ENCODE data around the gene PACRG. TPM values are rescaled to one million over a fixed set of nuclear protein-coding genes. Genes with fewer than 3 reads are reported as not detected.

PACRG gene
- polyA plus RNA-seq, 1 of the 3 experiments (the other 2 are of a cell fraction) = 0.56 TPM

- 43% methylated on average over 1 of the region's 1 CpG for WGBS (ENCODE audit: low lambda C conversion rate)
- Histone ChIP-seq H4K20me1 (ENCODE audit: insufficient read depth) (no peaks in the 10 kb centered on the region), H3K4me1 (ENCODE audit: control insufficient read depth in 1 of 2, insufficient read depth in 2 of 2, low read depth in 1 of 2, low read length in 1 of 2) (no peaks in the 10 kb centered on the region; a peak in 1 of 4 replicates), H3K4me3 (ENCODE audit: low read depth in 2 of 2, low read length in 1 of 2) (no peak overlapping the region), H3K4me2 (no peak overlapping the region), H3K9me3 (no peaks in the 10 kb centered on the region), H3K27ac (ENCODE audit: low read depth in 2 of 2, low read length in 1 of 2) (no peak overlapping the region), H3K36me3 (replicated peaks in 1 of 2; ENCODE audit: control insufficient read depth in 1 of 2, insufficient read depth in 2 of 2, low read length in 1 of 2) (no peaks in the 10 kb centered on the region), H3K27me3 (ENCODE audit: insufficient read depth) (no peaks in the 10 kb centered on the region), H3F3A (replicated peaks; ENCODE audit: insufficient read depth) (no peaks in the 10 kb centered on the region), H3K9ac (no peak overlapping the region), H2AFZ (ENCODE audit: low read depth) (no peak overlapping the region), H3K9me2 (no peaks in the 10 kb centered on the region), H3K79me2 (ENCODE audit: insufficient read depth) (no peaks in the 10 kb centered on the region)
- TF ChIP-seq RCOR1 (IDR thresholded peaks at IDR 0.05; ENCODE audit: low read length) (no peak), POLR2AphosphoS5 (IDR thresholded peaks at IDR 0.05; ENCODE audit: low read depth, low read length) (no peak), SIN3A (IDR thresholded peaks at IDR 0.05; ENCODE audit: borderline replicate concordance, low read depth, low read length) (no peak), EZH2phosphoT487 (IDR thresholded peaks at IDR 0.05; ENCODE audit: borderline replicate concordance, low read depth) (no peak), NFIC (IDR thresholded peaks at IDR 0.05; ENCODE audit: borderline replicate concordance) (no peak), MXI1 (IDR thresholded peaks at IDR 0.05; ENCODE audit: low read depth, low read length) (no peak), ELF1 (IDR thresholded peaks at IDR 0.05) (no peak), YY1 (IDR thresholded peaks at IDR 0.05; ENCODE audit: low read depth) (no peak), TCF12 (IDR thresholded peaks at IDR 0.05) (no peak), TEAD4 (IDR thresholded peaks at IDR 0.05; ENCODE audit: borderline replicate concordance, insufficient read depth) (no peak), RFX5 (IDR thresholded peaks at IDR 0.05; ENCODE audit: low read length) (no peak), REST (IDR thresholded peaks at IDR 0.05; ENCODE audit: low read depth, low read length) (no peak), MAX (IDR thresholded peaks at IDR 0.05; ENCODE audit: low read depth) (no peak), FOSL2 (IDR thresholded peaks at IDR 0.05; ENCODE audit: borderline replicate concordance, low read depth) (no peak), PBX3 (IDR thresholded peaks at IDR 0.05) (no peak), TAF1 (IDR thresholded peaks at IDR 0.05; ENCODE audit: borderline replicate concordance, low read depth, low read length) (no peak), RXRA (IDR thresholded peaks at IDR 0.05; ENCODE audit: borderline replicate concordance, low read depth) (no peak), FOXJ3 (CRISPR knock-in tag; IDR thresholded peaks at IDR 0.05) (no peak), JUND (IDR thresholded peaks at IDR 0.05) (no peak), MEF2A (IDR thresholded peaks at IDR 0.05; ENCODE audit: borderline replicate concordance, low read depth) (no peak)
- ChIA-PET CTCF (no interaction called here), POLR2A (no interaction called here)
- DNase-seq = no peak
These were observed 46.3 kb upstream of the PACRG start for GRCh38 chr6:162681447-162681846.
